GM04503 (cell line): Measurements from ENCODE around the gene HSF4.
A peak's percentile ranks its signal among the peaks of the same experiment; 100 is the strongest.

Experiments used
- DNase-seq: peaks from one replicate; pipeline ENCODE4 v3.0.0-alpha.2; 2012; ENCODE audit warnings: low read depth

HSF4 gene

DNA sequence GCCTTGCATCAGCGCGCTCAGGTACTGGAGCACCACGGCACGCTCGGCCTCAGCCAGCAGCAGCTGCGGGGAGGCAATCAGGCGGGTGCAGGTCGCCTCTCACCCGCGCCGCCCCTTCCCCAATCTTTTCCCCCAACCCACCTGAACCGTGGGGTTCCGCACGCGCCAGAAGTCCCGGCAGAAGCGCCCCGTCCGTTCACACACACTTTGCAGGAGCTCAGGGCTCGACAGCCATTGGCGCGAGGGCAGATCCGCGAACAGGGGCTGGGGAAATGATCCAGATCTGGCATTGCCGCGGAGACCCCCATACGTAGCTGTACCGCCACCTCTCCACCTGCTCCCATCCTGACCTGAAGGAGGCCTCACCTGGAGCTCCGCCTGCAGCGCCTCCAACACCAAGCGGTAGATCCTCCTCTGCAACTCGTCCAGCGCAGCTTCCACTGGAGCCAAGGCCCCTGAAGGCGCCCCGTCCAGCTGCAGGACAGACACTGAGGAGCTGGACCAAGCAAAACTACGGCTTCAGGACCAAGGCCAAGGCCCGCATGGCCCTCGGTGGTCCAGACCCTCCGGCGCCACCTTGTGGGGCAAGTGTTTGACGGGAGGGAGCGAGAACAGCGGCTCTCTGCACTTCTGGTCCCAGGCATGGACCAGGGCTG is 20.6 kb downstream of the HSF4 start:
- DNase-seq: peak; percentile 39

DNA sequence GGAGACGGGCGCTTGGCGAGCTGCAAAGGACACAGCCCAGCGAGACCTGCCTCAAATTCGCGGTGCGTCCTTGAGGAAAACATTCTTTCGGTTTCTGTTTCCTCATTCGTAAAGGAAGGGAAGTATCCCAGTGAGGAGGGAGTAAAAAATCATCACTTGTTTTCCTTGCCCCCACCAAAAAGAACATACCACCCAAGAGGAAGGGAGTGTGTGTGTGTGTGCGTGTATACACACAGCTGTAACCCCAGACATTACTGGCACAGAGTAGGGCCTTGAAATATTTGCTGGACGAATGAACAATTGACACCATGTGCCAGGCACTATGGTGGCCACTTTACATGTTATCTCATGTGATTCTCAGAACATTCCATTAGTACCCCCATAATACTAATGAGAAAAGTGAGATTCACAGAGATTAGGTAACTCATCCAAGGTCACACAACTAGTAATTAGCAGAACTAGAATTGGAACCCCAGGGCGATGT is 21.1 kb downstream of the HSF4 start:
- no peak for DNase-seq

DNA sequence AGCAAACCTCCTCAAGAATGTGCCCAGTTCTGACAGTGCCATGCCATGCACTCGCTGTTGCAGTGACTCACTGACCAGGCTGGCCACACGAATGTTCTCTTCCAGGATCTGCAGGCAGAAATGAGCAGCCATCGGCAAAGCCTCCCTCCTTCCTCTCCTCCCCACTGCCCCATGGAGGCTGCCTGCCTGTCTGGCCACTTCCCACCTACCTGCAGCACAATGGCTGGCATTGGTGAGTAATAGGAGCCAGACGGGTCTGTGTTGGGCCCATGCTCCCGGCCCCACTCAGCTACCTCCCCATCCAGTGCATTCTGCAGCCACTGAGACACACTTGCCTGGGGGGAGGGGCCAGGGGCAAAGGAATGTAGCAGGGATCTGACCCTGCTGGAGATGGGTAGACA is 22.0 kb downstream of the HSF4 start:
- no peak for DNase-seq

- DNase-seq: no peak
Measured at GRCh38 chr16:67187175-67187890, 22.8 kb downstream of the HSF4 start.

DNA sequence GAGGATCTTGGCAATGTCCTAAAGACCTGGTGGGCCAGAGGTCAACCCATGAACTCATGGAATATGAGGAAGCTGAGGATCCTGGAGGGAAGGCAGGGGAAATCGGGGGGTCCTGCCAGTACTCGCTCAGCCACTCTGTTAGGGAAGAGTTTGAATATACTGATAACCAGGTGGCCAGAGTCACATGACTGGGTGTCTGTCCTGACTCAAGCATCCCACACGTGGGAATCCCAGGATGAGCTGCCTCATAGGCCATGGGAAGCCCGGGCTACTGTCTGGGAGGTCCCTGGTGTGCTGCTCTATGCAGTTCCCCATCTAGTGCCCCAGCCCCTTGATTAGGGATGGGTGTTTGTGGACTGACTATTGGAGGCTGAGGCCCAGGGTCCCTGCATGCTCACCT is 23.8 kb downstream of the HSF4 start:
- no peak for DNase-seq

DNA sequence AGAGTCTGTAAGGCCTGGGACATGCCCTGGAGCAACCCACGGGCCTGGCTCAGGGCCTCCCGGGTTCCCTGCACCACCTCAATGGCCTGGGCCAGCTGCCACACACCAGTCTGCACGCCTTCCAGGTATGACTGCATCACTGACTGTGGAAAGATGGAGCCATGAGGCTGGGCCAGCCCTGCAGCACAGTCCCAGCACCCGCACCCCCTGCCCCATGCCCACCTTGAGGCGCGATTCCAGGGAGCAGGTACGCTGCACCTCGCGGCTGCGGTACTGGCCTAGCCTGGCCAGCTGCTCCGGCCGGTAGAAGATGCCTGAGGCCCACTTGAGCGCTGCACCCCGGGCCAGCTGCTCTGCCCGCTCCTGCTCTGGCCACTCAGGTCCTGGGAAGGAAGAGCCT is 24.3 kb downstream of the HSF4 start:
- DNase-seq: no peak

- DNase-seq: no peak
Measured at GRCh38 chr16:67190041-67190440, 25.5 kb downstream of the HSF4 start, which contains the start of gene EXOC3L1. Gene EXOC3L1 (minus strand): TSS chr16:67190136. CDS start chr16:67189676, 460 bp downstream.

- DNase-seq: no peak
Measured at GRCh38 chr16:67190448-67191399, 26.2 kb downstream of the HSF4 start.

- no peak for DNase-seq
Measured at GRCh38 chr16:67191411-67191994, 27.0 kb downstream of the HSF4 start.

DNA sequence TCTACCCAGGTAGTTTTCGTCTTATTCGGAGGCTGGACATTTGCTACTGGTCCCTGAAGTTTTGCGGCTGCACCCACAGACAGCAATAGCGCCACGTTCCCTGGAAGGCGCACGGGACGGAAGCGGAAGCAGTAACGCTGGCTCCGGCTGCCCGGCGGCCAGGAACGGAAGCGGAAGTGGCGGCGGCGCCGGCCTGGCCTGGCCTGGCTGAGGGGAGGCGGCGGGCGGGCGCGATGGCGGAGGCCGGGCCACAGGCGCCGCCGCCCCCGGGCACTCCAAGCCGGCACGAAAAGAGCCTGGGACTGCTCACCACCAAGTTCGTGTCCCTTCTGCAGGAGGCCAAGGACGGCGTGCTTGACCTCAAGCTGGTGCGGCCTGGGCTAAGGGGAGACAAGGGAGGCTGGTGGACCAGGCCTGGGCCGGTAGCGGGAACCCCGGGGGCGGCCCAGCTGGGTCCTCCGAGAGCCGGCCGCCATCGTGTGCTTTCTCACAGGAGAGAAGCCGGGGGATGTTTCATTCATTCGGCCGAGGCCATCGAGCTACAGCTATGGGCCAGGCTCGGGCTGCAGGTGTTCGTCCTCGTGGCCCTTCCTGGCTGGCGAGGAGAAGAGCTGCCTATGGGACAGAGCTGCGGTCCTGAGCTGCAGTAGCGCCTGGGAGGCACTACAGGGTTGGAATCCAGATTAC is 27.6 kb downstream of the HSF4 start, which contains the start of gene E2F4:
TSS of gene E2F4 (plus strand) at position 161 of the 687 bp plus-strand sequence. CDS start at position 234, 73 bp downstream.
- peak; percentile 42 for DNase-seq

- no peak for DNase-seq
Measured at GRCh38 chr16:67192781-67193361, 28.3 kb downstream of the HSF4 start.

GRCh38 chr16:67193536-67193935 is 29.0 kb downstream of the HSF4 start:
- DNase-seq: no peak

- no peak for DNase-seq
Measured at GRCh38 chr16:67194260-67194659, 29.7 kb downstream of the HSF4 start.

- DNase-seq: no peak
Measured at GRCh38 chr16:67195676-67196075, 31.1 kb downstream of the HSF4 start.

GRCh38 chr16:67196881-67197280 is 32.3 kb downstream of the HSF4 start:
- no peak for DNase-seq

DNA sequence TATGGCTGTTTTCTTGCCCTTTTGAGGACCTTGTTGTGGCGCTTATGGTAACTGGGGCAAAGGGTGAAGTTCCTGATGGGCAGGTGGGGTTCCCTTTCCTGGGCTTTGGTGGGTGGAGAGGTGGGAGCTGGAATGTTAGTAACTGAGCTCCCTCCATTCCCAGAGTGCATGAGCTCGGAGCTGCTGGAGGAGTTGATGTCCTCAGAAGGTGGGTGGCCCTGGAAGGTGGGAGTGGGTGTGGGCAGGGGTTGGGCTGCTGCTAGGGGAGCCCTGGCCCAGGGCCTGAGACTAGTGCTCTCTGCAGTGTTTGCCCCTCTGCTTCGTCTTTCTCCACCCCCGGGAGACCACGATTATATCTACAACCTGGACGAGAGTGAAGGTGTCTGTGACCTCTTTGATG is 33.2 kb downstream of the HSF4 start:
- no peak for DNase-seq

- DNase-seq: no peak
Measured at GRCh38 chr16:67198238-67198734, 33.7 kb downstream of the HSF4 start.

- no peak for DNase-seq
Measured at GRCh38 chr16:67199011-67199807, 34.7 kb downstream of the HSF4 start, which contains the start of gene ELMO3. Gene ELMO3 (plus strand): TSS chr16:67199131. CDS start chr16:67199327, 196 bp downstream.

- no peak for DNase-seq
Measured at GRCh38 chr16:67199808-67200198, 35.3 kb downstream of the HSF4 start.

DNA sequence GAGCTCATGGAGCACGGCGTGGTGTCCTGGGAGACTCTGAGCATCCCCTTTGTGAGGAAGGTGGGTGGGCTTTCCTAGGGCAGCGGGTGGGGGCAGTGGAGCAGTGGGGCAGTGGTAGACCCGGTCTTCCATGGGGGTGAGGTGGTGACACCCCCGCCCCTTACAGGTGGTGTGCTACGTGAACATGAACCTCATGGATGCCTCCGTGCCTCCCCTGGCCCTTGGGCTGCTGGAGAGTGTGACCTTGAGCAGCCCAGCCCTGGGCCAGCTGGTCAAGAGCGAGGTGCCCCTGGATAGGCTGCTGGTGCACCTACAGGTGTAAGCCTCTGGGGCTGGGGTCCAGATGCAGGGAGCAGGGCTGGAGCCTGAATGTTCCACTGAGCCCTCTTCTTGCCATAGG is 35.9 kb downstream of the HSF4 start:
- no peak for DNase-seq
